ENCODE data around the gene PDZD4. TPM values are rescaled to one million over a fixed set of nuclear protein-coding genes. Genes with fewer than 3 reads are reported as not detected.

PDZD4 gene
- total and polyA plus RNA-seq, 9 of the 15 experiments (the other 6 are each of a cell fraction or from before 2014, with no cell fraction given), result 0.05 to 0.38 (median 0.07) TPM; not detected in 5

- POLR2A ChIA-PET, result no interaction called here
- intact Hi-C loops (cut with micrococcal nuclease) (no loop called here), in situ Hi-C loops (cut with MboI) (no loop called here)
- CTCF ChIA-PET (ENCODE audit: low intra/inter-chr PET ratio), result no interaction called here
- no peak overlapping the region for H3K9ac ChIP-seq (ENCODE audit: insufficient read depth in 1 of 2, low read depth in 2 of 2, low read length in 2 of 2)
- no peak for FAIRE-seq
- ATAC-seq, result peak; percentile 74
- peak in 3 of 4 experiments; percentile 43 to 51 (median 49) for DNase-seq (ENCODE audit: extremely low read depth in 1 of 4, low spot score in 3 of 4)
- H3K79me2 ChIP-seq (ENCODE audit: control insufficient read depth, insufficient read depth, low read length), result no peaks in the 10 kb centered on the region
- no peak for TF ChIP-seq CBX3 (IDR thresholded peaks at IDR 0.05; ENCODE audit: borderline replicate concordance in 1 of 2, low read length in 2 of 2)
- TF ChIP-seq RAD21 (CRISPR knock-in tag; conservative IDR thresholded peaks at IDR 0.05 in 1 of 2, IDR thresholded peaks at IDR 0.05 in 1 of 2), result 0 out of 4 replicates have a peak, but pooled peaks of 1 of the 2 experiments have one; percentile 4
- TF ChIP-seq TBL1XR1 (IDR thresholded peaks at IDR 0.05; ENCODE audit: low read length in 2 of 2), result no peak
- peak in 2 of 3 experiments; percentile 26 to 42; a peak in 2 of 6 replicates for TF ChIP-seq CTCF (IDR thresholded peaks at IDR 0.05 in 2 of 3, conservative IDR thresholded peaks at IDR 0.05 in 1 of 3; ENCODE audit: insufficient read depth in 2 of 3, low read depth in 1 of 3, low read length in 3 of 3)
- TF ChIP-seq KLF13 (tag; IDR thresholded peaks at IDR 0.05; ENCODE audit: borderline replicate concordance, low read depth), result no peak
- TF ChIP-seq ZNF165 (CRISPR knock-in tag; IDR thresholded peaks at IDR 0.05; ENCODE audit: borderline replicate concordance), result no peak
- under 1% methylated on average over 13 of the region's 21 CpGs for WGBS (ENCODE audit: insufficient coverage, low coverage, missing lambda C conversion rate)
- H3K9me3 ChIP-seq (replicated peaks; ENCODE audit: control insufficient read depth, insufficient read depth, low read depth, low read length), result no peaks in the 10 kb centered on the region
- peaks cover 3 to 67% of the 10 kb centered on the region in 2 experiments; a peak in 3 of 5 replicates for H3K27me3 ChIP-seq (ENCODE audit: control insufficient read depth in 2 of 2, insufficient read depth in 2 of 2, low read length in 2 of 2)
- H3K4me3 ChIP-seq, result no peak overlapping the region
- H3K4me2 ChIP-seq (ENCODE audit: insufficient read depth, low read length), result no peak overlapping the region
- 0 out of 2 replicates have a peak, but pooled peaks cover 20% of the 10 kb centered on the region for H4K20me1 ChIP-seq (replicated peaks; ENCODE audit: control insufficient read depth, insufficient read depth, low read length)
- H2AFZ ChIP-seq (ENCODE audit: low read depth, low read length), result no peak overlapping the region
- no peak overlapping the region for H3K27ac ChIP-seq (ENCODE audit: extremely low read depth, low read depth, low read length)
- no peaks in the 10 kb centered on the region for H3K9me1 ChIP-seq (ENCODE audit: control insufficient read depth, insufficient read depth, low read length)
- H3K36me3 ChIP-seq (ENCODE audit: control insufficient read depth, insufficient read depth, low read length), result no peaks in the 10 kb centered on the region
- peaks cover 0 to 22% of the 10 kb centered on the region in 2 experiments; a peak in 2 of 5 replicates for H3K4me1 ChIP-seq (replicated peaks in 1 of 2; ENCODE audit: control insufficient read depth in 2 of 2, insufficient read depth in 2 of 2, low read length in 2 of 2)
- BruUV-seq (replicated peaks), result no TSS peak
Measured at GRCh38 chrX:153870791-153871360, 40.5 kb upstream of the PDZD4 start.

Measured in K562 (cell line).